ENCODE results near the gene DOCK3.
"Not testable (repeated sequence)": the region's sequence is repeated elsewhere in the genome, so short reads cannot be mapped to it uniquely, and the experiment has no call there.

The DOCK3 gene

DNA sequence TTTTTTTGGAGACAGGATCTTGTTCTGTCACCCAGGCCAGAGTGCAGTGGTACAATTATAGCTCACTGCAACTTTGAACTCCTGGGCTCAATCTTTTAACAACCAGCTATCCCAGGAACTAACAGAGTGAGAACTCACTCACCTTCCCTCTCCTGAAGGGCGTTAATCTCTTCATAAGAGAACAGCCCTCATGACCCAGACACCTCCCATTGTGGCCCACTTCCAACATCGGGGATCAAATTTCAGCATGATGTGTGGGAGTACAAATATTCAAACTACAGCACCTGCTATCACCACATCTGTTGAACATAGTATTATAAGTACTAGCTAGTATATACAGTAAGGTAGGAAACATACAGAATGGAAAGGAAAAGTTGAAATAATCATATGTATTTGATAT lies 132.5 kb downstream of the DOCK3 start:
- H3K27ac ChIP-seq (ENCODE audit: low read length), result no peak overlapping the region
- H3K36me3 ChIP-seq (ENCODE audit: control insufficient read depth in 1 of 2, insufficient read depth in 2 of 2, low read length in 2 of 2), result no peaks in the 10 kb centered on the region
- H3K27me3 ChIP-seq (ENCODE audit: low read depth, low read length), result no peaks in the 10 kb centered on the region
- no peaks in the 10 kb centered on the region for H3K9me3 ChIP-seq (ENCODE audit: control insufficient read depth in 1 of 2, low read length in 2 of 2)
- no peak overlapping the region for H3K4me3 ChIP-seq (ENCODE audit: low read depth in 1 of 2, low read length in 2 of 2)
- H3K4me1 ChIP-seq (ENCODE audit: control insufficient read depth in 1 of 2, insufficient read depth in 2 of 2, low read length in 2 of 2), result no peaks in the 10 kb centered on the region

DNA sequence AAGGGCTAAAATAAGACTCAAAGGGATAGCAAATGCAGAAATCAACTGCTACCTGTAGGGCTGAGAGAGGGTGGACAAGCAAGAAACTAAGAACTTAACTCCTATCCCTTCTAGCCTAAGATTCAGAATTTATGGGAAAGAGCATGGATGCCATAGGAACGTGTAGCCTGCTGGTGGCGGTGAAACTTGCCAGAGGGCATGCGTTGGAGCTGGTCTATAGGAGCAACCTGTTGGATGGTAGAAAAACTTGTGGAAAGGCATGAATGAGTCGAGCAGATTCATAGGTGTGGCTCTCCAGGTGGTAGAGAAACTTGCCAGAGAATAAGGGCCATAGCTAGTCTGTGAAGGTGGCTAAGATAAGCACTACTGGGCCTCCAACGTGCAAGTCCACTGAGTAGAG lies 137.2 kb downstream of the DOCK3 start:
- no peaks in the 10 kb centered on the region for H3K27me3 ChIP-seq (ENCODE audit: low read depth, low read length)
- H3K36me3 ChIP-seq (ENCODE audit: control insufficient read depth in 1 of 2, insufficient read depth in 2 of 2, low read length in 2 of 2), result no peaks in the 10 kb centered on the region
- H3K4me3 ChIP-seq (ENCODE audit: low read depth in 1 of 2, low read length in 2 of 2), result no peak overlapping the region
- no peaks in the 10 kb centered on the region for H3K4me1 ChIP-seq (ENCODE audit: control insufficient read depth in 1 of 2, insufficient read depth in 2 of 2, low read length in 2 of 2)
- no peaks in the 10 kb centered on the region for H3K9me3 ChIP-seq (ENCODE audit: control insufficient read depth in 1 of 2, low read length in 2 of 2)
- no peak overlapping the region for H3K27ac ChIP-seq (ENCODE audit: low read length)

DNA sequence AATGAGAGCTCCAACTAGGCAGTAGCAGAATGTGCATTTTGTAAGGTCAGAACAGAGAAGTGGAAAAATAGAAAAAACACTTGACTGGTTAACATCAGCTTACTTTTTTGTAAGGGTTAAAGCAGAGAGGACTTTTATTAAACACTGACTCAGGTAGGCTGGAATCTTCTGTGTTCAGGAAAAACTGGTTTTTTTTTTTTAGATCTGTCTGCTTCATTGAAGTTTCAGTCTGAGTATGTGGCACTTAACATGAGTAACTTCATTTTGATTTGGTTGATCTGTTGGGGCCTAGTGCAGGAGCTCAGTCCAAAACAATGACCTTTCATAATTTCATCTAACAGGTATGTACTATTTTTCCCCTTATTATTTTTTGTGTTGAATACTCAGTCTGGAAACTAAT lies 141.1 kb downstream of the DOCK3 start:
- Histone ChIP-seq H3K4me1 (ENCODE audit: control insufficient read depth in 1 of 2, insufficient read depth in 2 of 2, low read length in 2 of 2) (no peaks in the 10 kb centered on the region), H3K4me3 (ENCODE audit: low read depth in 1 of 2, low read length in 2 of 2) (no peak overlapping the region), H3K27me3 (ENCODE audit: low read depth, low read length) (no peaks in the 10 kb centered on the region), H3K36me3 (ENCODE audit: control insufficient read depth in 1 of 2, insufficient read depth in 2 of 2, low read length in 2 of 2) (no peaks in the 10 kb centered on the region), H3K9me3 (ENCODE audit: control insufficient read depth in 1 of 2, low read length in 2 of 2) (no peaks in the 10 kb centered on the region), H3K27ac (ENCODE audit: low read length) (no peak overlapping the region)

DNA sequence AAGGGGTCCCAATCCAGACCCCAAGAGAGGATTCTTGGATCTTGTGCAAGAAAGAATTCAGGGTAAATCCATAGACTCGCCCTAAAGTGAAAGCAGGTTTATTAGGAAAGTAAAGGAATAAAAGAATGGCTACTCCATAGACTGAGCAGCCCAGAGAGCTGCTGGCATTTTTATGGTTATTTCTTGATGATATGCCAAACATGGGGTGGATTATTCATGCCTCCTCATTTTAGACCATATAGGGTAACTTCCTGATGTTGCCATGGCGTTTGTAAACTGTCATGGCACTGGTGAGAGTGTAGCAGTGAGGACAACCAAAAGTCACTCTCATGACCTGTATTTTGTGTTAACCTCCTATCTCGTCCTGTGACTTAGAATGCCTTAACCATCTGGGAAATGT lies 142.2 kb downstream of the DOCK3 start:
- Histone ChIP-seq H3K27ac (ENCODE audit: low read length) (no peak overlapping the region), H3K36me3 (ENCODE audit: control insufficient read depth in 1 of 2, insufficient read depth in 2 of 2, low read length in 2 of 2) (no peaks in the 10 kb centered on the region), H3K9me3 (ENCODE audit: control insufficient read depth in 1 of 2, low read length in 2 of 2) (no peaks in the 10 kb centered on the region), H3K4me3 (ENCODE audit: low read depth in 1 of 2, low read length in 2 of 2) (no peak overlapping the region), H3K27me3 (ENCODE audit: low read depth, low read length) (no peaks in the 10 kb centered on the region), H3K4me1 (ENCODE audit: control insufficient read depth in 1 of 2, insufficient read depth in 2 of 2, low read length in 2 of 2) (no peaks in the 10 kb centered on the region)

DNA sequence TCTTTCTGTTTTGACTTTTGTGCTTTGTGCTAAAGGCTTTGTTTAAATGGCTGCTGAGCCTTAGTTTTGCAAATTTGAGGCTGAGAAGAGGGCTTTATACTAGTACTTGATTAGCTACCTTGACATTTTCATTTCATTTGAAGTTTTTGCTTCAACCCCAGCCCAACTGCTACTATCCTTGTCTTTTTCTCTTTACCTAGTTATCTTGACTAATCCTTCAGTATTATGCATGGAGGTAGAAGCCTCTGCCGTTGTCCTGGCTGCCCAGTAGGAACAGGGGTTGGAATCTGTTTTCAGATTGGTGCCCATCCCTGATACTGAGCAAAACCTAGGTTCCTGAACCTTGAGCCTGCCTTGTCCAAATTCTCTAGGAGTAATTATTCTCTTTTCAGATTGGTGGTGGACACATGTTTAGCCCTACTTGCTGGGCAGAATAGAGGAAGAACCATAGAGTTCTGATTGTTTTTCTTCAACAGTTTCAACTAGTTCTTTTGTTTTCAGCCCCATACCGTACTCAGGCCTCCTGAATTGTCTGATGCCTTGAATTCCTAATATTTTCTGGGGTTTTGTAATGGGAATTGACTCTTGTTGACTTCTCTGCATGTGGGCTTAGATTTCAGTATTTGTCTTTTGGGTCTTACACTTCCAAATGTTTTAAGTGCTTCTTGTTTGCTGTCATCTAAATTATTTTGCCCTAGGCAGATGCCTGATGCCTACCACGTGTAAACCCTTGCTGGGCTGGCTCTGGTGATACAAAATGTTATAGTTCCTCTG lies 143.2 kb downstream of the DOCK3 start:
- Histone ChIP-seq H3K36me3 (ENCODE audit: control insufficient read depth in 1 of 2, insufficient read depth in 2 of 2, low read length in 2 of 2) (no peaks in the 10 kb centered on the region), H3K27ac (ENCODE audit: low read length) (no peak overlapping the region), H3K9me3 (ENCODE audit: control insufficient read depth in 1 of 2, low read length in 2 of 2) (no peaks in the 10 kb centered on the region), H3K27me3 (ENCODE audit: low read depth, low read length) (no peaks in the 10 kb centered on the region), H3K4me3 (ENCODE audit: low read depth in 1 of 2, low read length in 2 of 2) (no peak overlapping the region), H3K4me1 (ENCODE audit: control insufficient read depth in 1 of 2, insufficient read depth in 2 of 2, low read length in 2 of 2) (no peaks in the 10 kb centered on the region)

DNA sequence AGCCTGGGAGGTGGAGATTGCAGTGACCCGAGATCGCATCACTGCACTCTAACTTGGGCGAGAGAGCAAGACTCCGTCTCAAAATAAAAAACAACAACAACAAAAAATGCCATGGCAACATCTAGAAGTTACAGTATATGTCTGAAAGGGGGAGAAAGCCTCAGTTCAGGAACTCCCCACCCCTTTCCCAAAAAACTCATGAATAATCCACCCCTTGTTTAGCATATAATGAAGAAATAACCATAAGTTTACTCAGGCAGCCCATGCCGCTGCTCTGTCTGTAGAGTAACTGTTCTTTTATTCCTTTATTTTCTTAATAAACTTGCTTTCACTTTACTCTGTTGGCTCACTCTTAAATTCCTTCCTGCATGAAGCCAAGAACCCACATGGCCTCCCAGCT lies 145.2 kb downstream of the DOCK3 start:
- Histone ChIP-seq H3K9me3 (ENCODE audit: control insufficient read depth in 1 of 2, low read length in 2 of 2) (no peaks in the 10 kb centered on the region), H3K27ac (ENCODE audit: low read length) (no peak overlapping the region), H3K4me3 (ENCODE audit: low read depth in 1 of 2, low read length in 2 of 2) (no peak overlapping the region), H3K27me3 (ENCODE audit: low read depth, low read length) (no peaks in the 10 kb centered on the region), H3K36me3 (ENCODE audit: control insufficient read depth in 1 of 2, insufficient read depth in 2 of 2, low read length in 2 of 2) (no peaks in the 10 kb centered on the region), H3K4me1 (ENCODE audit: control insufficient read depth in 1 of 2, insufficient read depth in 2 of 2, low read length in 2 of 2) (no peaks in the 10 kb centered on the region)

DNA sequence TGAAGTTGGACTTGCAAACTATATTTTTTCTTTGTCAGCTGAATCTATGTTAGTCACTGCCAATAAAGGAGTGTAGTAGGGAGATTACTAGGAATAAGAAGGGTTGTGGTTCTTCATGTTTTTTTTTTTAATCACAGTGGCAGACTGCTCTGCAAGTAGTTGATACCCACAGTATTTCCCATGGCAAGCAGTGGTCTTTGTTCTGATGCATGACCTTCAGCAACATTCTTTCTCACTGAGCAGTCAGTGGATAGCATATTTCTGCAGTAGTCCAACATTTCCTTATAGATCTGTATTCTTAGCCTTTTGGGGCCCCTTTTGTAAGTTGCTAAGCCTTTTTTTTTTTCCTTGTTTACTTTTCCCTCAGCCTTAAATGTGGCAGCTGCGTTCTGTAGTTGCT lies 151.1 kb downstream of the DOCK3 start:
- no peak overlapping the region for H3K27ac ChIP-seq (ENCODE audit: low read length)
- H3K36me3 ChIP-seq (ENCODE audit: control insufficient read depth in 1 of 2, insufficient read depth in 2 of 2, low read length in 2 of 2), result no peaks in the 10 kb centered on the region
- H3K9me3 ChIP-seq (ENCODE audit: control insufficient read depth in 1 of 2, low read length in 2 of 2), result no peaks in the 10 kb centered on the region
- no peaks in the 10 kb centered on the region for H3K4me1 ChIP-seq (ENCODE audit: control insufficient read depth in 1 of 2, insufficient read depth in 2 of 2, low read length in 2 of 2)
- H3K4me3 ChIP-seq (ENCODE audit: low read depth in 1 of 2, low read length in 2 of 2), result no peak overlapping the region
- no peaks in the 10 kb centered on the region for H3K27me3 ChIP-seq (ENCODE audit: low read depth, low read length)

DNA sequence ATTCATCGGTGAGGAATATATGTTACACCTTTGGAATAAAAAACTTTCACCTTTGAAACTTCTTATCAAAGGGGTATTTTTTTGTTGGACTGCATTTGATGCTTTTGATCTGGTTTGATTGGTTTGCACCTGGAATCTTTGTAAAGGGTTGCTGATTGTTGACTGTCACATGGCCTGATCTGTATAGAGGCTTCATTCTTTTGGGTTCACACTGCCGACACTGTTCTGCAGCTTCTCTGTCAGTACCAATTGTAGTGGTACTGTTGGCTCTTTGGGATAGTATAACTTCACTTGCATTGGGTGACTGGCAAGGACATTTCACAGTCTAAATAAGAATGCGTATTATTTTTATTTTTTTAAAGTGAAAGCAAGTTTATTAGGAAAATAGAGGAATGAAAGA lies 155.7 kb downstream of the DOCK3 start:
- H3K27me3 ChIP-seq (ENCODE audit: low read depth, low read length), result no peaks in the 10 kb centered on the region
- no peaks in the 10 kb centered on the region for H3K4me1 ChIP-seq (ENCODE audit: control insufficient read depth in 1 of 2, insufficient read depth in 2 of 2, low read length in 2 of 2)
- no peaks in the 10 kb centered on the region for H3K36me3 ChIP-seq (ENCODE audit: control insufficient read depth in 1 of 2, insufficient read depth in 2 of 2, low read length in 2 of 2)
- H3K4me3 ChIP-seq (ENCODE audit: low read depth in 1 of 2, low read length in 2 of 2), result no peak overlapping the region
- no peak overlapping the region for H3K27ac ChIP-seq (ENCODE audit: low read length)
- no peaks in the 10 kb centered on the region for H3K9me3 ChIP-seq (ENCODE audit: control insufficient read depth in 1 of 2, low read length in 2 of 2)

DNA sequence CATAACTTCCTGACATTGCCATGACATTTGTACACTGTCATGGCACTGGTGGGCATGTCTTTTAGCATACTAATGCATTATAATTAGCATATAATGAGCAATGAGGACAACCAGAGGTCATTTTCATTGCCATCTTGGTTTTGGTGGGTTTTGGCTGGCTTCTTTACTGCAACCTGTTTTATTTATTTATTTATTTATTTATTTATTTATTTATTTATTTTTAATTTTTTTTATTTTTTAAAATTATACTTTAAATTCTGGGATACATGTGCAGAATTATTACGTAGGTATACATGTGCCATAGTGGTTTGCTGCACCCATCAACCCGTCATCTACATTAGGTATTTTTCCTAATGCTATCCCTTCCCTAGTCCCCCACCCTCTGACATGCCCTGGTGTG lies 156.3 kb downstream of the DOCK3 start:
- H3K4me3 ChIP-seq (ENCODE audit: low read depth in 1 of 2, low read length in 2 of 2); H3K9me3 ChIP-seq (ENCODE audit: control insufficient read depth in 1 of 2, low read length in 2 of 2); H3K4me1 ChIP-seq (ENCODE audit: control insufficient read depth in 1 of 2, insufficient read depth in 2 of 2, low read length in 2 of 2); H3K36me3 ChIP-seq (ENCODE audit: control insufficient read depth in 1 of 2, insufficient read depth in 2 of 2, low read length in 2 of 2); H3K27ac ChIP-seq (ENCODE audit: low read length); H3K27me3 ChIP-seq (ENCODE audit: low read depth, low read length): not testable (repeated sequence)

DNA sequence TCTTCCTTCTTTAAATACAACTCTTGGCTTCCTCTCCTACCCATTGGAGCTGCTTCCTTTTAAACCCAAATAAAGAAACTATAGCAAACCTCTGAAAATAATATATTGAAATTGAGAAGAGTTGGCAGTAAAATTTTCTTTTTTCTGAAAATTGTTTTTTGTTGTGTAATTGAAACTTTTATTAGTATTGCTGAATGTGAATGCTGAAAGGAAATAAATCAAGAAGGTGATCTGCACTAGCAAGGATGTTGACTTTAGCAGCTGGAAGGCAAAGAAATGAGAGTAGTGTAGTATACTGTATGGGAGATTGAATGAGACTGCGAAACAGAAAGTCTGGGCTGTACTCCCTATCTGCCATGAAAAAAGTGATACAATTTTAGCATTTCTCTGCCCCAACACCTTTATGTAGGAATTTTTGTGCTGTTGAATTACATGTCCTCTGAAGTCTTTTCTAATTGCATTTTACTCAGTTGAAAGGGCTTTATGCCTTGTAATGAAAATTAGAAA lies 166.3 kb downstream of the DOCK3 start:
- no peaks in the 10 kb centered on the region for H3K4me1 ChIP-seq (ENCODE audit: control insufficient read depth in 1 of 2, insufficient read depth in 2 of 2, low read length in 2 of 2)
- no peaks in the 10 kb centered on the region for H3K36me3 ChIP-seq (ENCODE audit: control insufficient read depth in 1 of 2, insufficient read depth in 2 of 2, low read length in 2 of 2)
- no peak overlapping the region for H3K27ac ChIP-seq (ENCODE audit: low read length)
- H3K27me3 ChIP-seq (ENCODE audit: low read depth, low read length), result no peaks in the 10 kb centered on the region
- H3K4me3 ChIP-seq (ENCODE audit: low read depth in 1 of 2, low read length in 2 of 2), result no peak overlapping the region
- no peaks in the 10 kb centered on the region for H3K9me3 ChIP-seq (ENCODE audit: control insufficient read depth in 1 of 2, low read length in 2 of 2)

DNA sequence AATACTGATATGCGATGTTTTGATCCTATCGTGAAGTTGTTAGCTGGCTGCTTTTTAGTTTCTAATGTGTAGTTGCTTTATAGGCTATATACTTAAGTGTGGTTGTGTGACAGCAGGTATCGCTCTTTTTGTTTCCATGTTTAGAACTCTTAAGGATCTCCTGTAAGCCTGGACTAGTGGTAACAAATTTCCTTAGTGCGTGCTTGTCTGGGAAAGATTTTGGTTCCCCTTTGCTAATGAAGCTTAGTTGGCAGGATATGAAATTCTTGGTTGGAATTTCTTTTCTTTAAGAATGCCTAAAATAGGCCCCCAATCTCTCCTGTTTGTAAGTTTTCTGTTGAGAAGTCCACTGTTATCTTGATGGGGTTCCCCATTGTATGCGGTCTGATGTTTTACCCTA lies 173.6 kb downstream of the DOCK3 start:
- Histone ChIP-seq H3K36me3 (ENCODE audit: control insufficient read depth in 1 of 2, insufficient read depth in 2 of 2, low read length in 2 of 2) (no peaks in the 10 kb centered on the region), H3K4me3 (ENCODE audit: low read depth in 1 of 2, low read length in 2 of 2) (no peak overlapping the region), H3K4me1 (ENCODE audit: control insufficient read depth in 1 of 2, insufficient read depth in 2 of 2, low read length in 2 of 2) (no peaks in the 10 kb centered on the region), H3K27ac (ENCODE audit: low read length) (no peak overlapping the region), H3K27me3 (ENCODE audit: low read depth, low read length) (no peaks in the 10 kb centered on the region), H3K9me3 (ENCODE audit: control insufficient read depth in 1 of 2, low read length in 2 of 2) (peaks cover 0 to 13% of the 10 kb centered on the region in 2 donors)
